Heart left ventricle (tissue), 13 donors: Measurements from ENCODE around the gene CBX4.

ENCODE experiments used
- POLR2A ChIP-seq, 2 donors: fragments of 450-650 bp; IDR thresholded peaks; one replicate each; pipeline ENCODE4 v1.6.1; 2017; ENCODE audit warnings: antibody characterized with exemption in 2 of 2, mild to moderate bottlenecking in 2 of 2, moderate library complexity in 2 of 2
- TF ChIP-seq, protein P1 (sequence below), 12 donors: fragments of 200-600 bp; sonication (generic) in 4 of 12; IDR thresholded peaks; one replicate each; pipeline versions ENCODE4 v1.5.0 to v1.8.0; 2018 to 2022; ENCODE audit warnings: antibody characterized with exemption in 12 of 12, mild to moderate bottlenecking in 5 of 12
- donor health status: ischemic (EF 13 %, LVEDD 7.1; RV severe dilation, severe dysfunction).
- donor health status: DM: no; HTN: yes; CAD: no.
- donor health status: DM: no; HTN: no; CAD: no.
- donor health status: ischemic (EF 25% LVEDD 6.9; RV normal size, moderate dysfunction).
- donor health status: ischemic (EF 25% LVEDD 5.7; RV mildly dilated, moderate dysfunction).
- donor health status: ischemic (EF 35%, LVEDD 5.7; RV mildly dilated, moderate dysfunction).
- donor health status: nonischemic (EF 11% LVEDD 7.7; RV severe dilation, severe dysfunction).
- donor health status: DM: yes; HTN: yes; CAD: no.
- donor health status: PGD.
- donor health status: ischemic (EF 29% LVEDD 5.4; RV normal size, mild dysfunction).
- donor health status: nonischemic (EF 23%, LVEDD 6.1; RV moderate dilation, normal function).

DNA sequence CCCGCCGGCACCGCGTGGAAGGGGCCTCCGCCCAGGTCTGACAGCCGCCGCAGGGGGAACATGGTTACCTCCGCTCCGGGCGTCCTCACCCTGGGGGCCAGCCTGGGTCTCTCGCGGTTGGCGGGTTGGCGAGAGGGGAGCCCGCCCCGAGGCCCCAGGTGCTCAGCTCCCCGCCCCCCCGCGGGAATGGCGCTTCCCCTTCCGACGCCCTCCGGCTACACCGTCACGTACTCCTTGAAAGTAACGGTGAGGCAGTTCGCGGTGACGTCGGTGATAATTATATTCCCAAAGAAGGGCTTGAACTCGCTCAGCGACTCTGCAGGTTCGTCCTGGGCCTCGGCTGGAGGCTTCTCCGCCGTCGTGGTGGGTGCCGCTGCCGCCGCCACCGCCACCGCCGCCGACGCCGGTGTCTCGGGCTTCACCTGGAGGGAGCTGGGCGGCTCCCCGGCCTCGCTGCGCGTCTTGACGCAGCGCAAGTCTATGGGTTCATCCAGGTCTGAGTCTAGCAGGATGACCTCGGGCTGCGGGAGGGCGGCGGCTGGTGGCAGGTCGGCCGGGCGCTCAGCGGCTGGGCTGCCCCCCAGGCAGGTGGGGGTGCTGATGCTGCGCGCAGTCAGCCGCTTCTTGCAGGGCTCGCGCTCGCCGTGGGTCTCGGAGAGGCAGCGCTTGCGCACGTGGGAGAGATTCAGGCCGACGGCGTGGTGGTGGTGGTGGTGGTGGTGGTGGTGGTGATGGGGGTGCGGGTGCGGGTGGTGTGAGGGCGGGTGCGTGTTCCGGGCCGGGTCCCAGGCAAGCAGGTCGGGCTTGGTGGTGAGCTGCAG is 5.3 kb downstream of the CBX4 start:
- TF ChIP-seq POLR2A (IDR thresholded peaks at IDR 0.05), result no peak
- TF ChIP-seq, protein P1, sequence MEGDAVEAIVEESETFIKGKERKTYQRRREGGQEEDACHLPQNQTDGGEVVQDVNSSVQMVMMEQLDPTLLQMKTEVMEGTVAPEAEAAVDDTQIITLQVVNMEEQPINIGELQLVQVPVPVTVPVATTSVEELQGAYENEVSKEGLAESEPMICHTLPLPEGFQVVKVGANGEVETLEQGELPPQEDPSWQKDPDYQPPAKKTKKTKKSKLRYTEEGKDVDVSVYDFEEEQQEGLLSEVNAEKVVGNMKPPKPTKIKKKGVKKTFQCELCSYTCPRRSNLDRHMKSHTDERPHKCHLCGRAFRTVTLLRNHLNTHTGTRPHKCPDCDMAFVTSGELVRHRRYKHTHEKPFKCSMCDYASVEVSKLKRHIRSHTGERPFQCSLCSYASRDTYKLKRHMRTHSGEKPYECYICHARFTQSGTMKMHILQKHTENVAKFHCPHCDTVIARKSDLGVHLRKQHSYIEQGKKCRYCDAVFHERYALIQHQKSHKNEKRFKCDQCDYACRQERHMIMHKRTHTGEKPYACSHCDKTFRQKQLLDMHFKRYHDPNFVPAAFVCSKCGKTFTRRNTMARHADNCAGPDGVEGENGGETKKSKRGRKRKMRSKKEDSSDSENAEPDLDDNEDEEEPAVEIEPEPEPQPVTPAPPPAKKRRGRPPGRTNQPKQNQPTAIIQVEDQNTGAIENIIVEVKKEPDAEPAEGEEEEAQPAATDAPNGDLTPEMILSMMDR (IDR thresholded peaks at IDR 0.05), result no peak
